Gastroesophageal sphincter (tissue), 4 donors: ENCODE results near the gene LRRC53. TPM values are rescaled to one million over a fixed set of nuclear protein-coding genes. Genes with fewer than 3 reads are reported as not detected.

Experiments used
- ATAC-seq: fragments of 150-250 bp; one replicate; pipeline ENCODE4 v1.9.1; 2016; ENCODE audit warnings: mild to moderate bottlenecking, moderate library complexity
- H3K27ac ChIP-seq, 4 donors: fragments of 200-600 bp; sonication (generic) in 3 of 4; 1 replicate in 3 of 4; 2 replicates in 1 of 4; pipeline ENCODE4 v1.5.1; 2016 to 2019
- H3K27me3 ChIP-seq: fragments of 200-600 bp; sonication (generic); one replicate; pipeline ENCODE4 v1.5.1; 2019
- H3K36me3 ChIP-seq, 2 donors: fragments of 200-600 bp; sonication (generic); one replicate each; pipeline ENCODE4 v1.5.1; 2019; ENCODE audit warnings: control low read depth in 1 of 2
- H3K4me1 ChIP-seq, 3 donors: fragments of 200-600 bp; sonication (generic); 1 replicate in 2 of 3; 2 replicates in 1 of 3; pipeline ENCODE4 v1.5.1; 2016 to 2019; ENCODE audit warnings: control low read depth in 2 of 3
- H3K4me3 ChIP-seq, 2 donors: fragments of 200-600 bp; sonication (generic); one replicate each; pipeline ENCODE4 v1.5.1; 2019; ENCODE audit warnings: mild to moderate bottlenecking in 1 of 2, moderate library complexity in 1 of 2
- H3K9me3 ChIP-seq, 3 donors: fragments of 200-600 bp; sonication (generic); one replicate each; pipeline ENCODE4 v1.5.1; 2017 to 2019; ENCODE audit warnings: control low read depth in 2 of 3
- EP300 ChIP-seq: sonication (generic); formaldehyde crosslinking; IDR thresholded peaks from one replicate; pipeline ENCODE4 v1.6.1; 2017; ENCODE audit warnings: antibody characterized with exemption, mild to moderate bottlenecking
- POLR2A ChIP-seq, 2 donors: fragments of 450-650 bp; IDR thresholded peaks; one replicate each; pipeline ENCODE4 v1.6.1; 2017; ENCODE audit warnings: antibody characterized with exemption in 2 of 2, mild to moderate bottlenecking in 2 of 2, moderate library complexity in 1 of 2
- POLR2AphosphoS5 ChIP-seq: sonication (generic); formaldehyde crosslinking; IDR thresholded peaks from one replicate; pipeline ENCODE4 v1.6.1; 2017; ENCODE audit warnings: antibody characterized with exemption
- WGBS, 2 donors: methylation state at CpG; one replicate each; pipeline ENCODE4 v1.1.5; 2018; ENCODE audit warnings: low coverage in 1 of 2; 5-methylcytosine and 5-hydroxymethylcytosine counted together
- total RNA-seq, 4 donors: library from RNA; depleted of rRNA; stranded (reverse); fragments of >200 nt; gene quantifications; one replicate each; pipeline ENCODE4 v1.1.0, GENCODE V29; 2016
- TF ChIP-seq, protein P1 (sequence below), 4 experiments: fragments of 200-600 bp in 2 of 4; fragments of 450-650 bp in 2 of 4; sonication (generic) in 1 of 4; IDR thresholded peaks; one replicate each; pipeline ENCODE4 v1.5.1; 2017 to 2019; ENCODE audit warnings: antibody characterized with exemption in 4 of 4, mild to moderate bottlenecking in 2 of 4, moderate library complexity in 2 of 4

Gene LRRC53
- total RNA-seq, 4 donors from 2014 or later = not detected

DNA sequence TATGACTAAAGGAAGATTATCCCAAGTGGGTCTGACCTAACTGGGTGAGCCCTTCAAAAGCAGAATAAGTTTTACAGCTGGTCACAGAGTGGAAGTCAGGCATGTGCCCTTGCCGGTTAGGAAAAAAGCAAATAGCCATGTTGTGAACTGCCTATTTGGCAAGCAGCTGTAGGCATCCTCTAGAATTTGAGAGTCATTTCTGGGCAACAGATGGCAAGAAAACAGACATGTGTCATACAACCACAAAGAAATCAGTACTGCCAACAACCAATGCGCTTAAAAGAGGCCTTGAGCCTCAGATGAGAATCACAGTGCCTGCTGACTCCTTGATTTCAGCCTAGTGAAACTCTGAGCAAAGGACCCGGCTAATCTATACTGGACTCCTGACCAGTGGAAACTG is 26.8 kb downstream of the LRRC53 start:
- ATAC-seq = no peak
- WGBS, 2 donors = 100% methylated on average over 1 to 2 of the region's 3 CpGs
- TF ChIP-seq POLR2A (IDR thresholded peaks at IDR 0.05) = no peak
- TF ChIP-seq, protein P1, sequence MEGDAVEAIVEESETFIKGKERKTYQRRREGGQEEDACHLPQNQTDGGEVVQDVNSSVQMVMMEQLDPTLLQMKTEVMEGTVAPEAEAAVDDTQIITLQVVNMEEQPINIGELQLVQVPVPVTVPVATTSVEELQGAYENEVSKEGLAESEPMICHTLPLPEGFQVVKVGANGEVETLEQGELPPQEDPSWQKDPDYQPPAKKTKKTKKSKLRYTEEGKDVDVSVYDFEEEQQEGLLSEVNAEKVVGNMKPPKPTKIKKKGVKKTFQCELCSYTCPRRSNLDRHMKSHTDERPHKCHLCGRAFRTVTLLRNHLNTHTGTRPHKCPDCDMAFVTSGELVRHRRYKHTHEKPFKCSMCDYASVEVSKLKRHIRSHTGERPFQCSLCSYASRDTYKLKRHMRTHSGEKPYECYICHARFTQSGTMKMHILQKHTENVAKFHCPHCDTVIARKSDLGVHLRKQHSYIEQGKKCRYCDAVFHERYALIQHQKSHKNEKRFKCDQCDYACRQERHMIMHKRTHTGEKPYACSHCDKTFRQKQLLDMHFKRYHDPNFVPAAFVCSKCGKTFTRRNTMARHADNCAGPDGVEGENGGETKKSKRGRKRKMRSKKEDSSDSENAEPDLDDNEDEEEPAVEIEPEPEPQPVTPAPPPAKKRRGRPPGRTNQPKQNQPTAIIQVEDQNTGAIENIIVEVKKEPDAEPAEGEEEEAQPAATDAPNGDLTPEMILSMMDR (IDR thresholded peaks at IDR 0.05) = no peak
- no peak for TF ChIP-seq POLR2AphosphoS5
- no peak for TF ChIP-seq EP300

DNA sequence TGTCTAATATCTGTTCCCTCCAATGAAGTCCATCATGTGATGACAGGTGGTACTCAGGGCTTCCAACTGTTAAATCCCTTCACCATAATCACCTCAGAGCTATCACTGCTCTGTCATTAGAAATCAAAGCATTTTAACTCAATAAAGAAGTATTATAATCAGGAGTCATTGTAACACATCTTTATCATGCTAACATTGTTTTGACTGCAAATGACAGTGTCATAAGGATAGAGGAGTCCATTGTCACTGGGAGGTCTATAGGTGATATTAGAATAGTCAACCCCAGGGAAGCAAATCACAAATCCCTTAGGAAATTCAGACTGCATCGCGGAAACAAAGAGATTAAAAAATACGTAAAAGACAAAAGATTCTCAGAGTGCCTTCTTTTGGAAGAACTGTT is 30.8 kb downstream of the LRRC53 start:
- 62 to 65% methylated on average over 3 of the region's 3 CpGs for WGBS, 2 donors
- no peak overlapping the region for H3K4me3 ChIP-seq
- TF ChIP-seq POLR2A (IDR thresholded peaks at IDR 0.05) = no peak
- no peak overlapping the region for H3K27ac ChIP-seq
- H3K27me3 ChIP-seq = no peaks in the 10 kb centered on the region
- no peaks in the 10 kb centered on the region for H3K9me3 ChIP-seq
- ATAC-seq = no peak
- no peaks in the 10 kb centered on the region for H3K4me1 ChIP-seq
- no peaks in the 10 kb centered on the region for H3K36me3 ChIP-seq

More for the DNA sequence above, 26.8 kb downstream of the LRRC53 start:
- Histone ChIP-seq H3K27me3 (no peaks in the 10 kb centered on the region), H3K4me1 (no peaks in the 10 kb centered on the region), H3K36me3 (no peaks in the 10 kb centered on the region), H3K27ac (no peak overlapping the region), H3K4me3 (no peak overlapping the region), H3K9me3 (no peaks in the 10 kb centered on the region)

DNA sequence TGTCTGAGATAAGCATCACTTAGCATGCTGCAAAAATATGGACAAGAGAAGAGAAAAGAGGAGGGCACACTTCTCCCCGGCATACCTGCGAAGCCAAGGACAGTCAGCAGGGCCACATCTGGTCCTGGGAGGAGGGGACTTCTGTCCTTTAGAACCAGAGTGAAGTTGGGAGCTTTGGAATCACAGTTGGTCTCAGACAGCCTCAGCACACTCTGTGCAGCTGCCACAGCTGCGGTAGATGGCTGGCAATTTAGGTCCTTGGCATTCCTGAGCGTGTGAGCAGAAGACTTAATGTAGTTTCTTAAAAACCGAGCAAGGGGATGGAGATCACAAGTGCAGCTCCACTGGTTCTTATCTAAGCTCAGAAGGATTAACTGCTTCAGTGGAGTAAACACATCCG is 32.3 kb downstream of the LRRC53 start:
- no peaks in the 10 kb centered on the region for H3K9me3 ChIP-seq
- H3K36me3 ChIP-seq = no peaks in the 10 kb centered on the region
- no peak overlapping the region for H3K27ac ChIP-seq
- WGBS, 2 donors = 58 to 91% methylated on average over 6 of the region's 6 CpGs
- no peak for ATAC-seq
- no peaks in the 10 kb centered on the region for H3K4me1 ChIP-seq
- no peak overlapping the region for H3K4me3 ChIP-seq
- H3K27me3 ChIP-seq = no peaks in the 10 kb centered on the region
- TF ChIP-seq POLR2A (IDR thresholded peaks at IDR 0.05) (no peak), EP300 (no peak), POLR2AphosphoS5 (no peak)
- TF ChIP-seq, protein P1 (IDR thresholded peaks at IDR 0.05) = no peak

- ATAC-seq = no peak
- Histone ChIP-seq H3K36me3 (no peaks in the 10 kb centered on the region), H3K27me3 (no peaks in the 10 kb centered on the region), H3K27ac (no peak overlapping the region), H3K9me3 (no peaks in the 10 kb centered on the region), H3K4me3 (no peak overlapping the region), H3K4me1 (no peaks in the 10 kb centered on the region)
- 74 to 76% methylated on average over 2 of the region's 2 CpGs for WGBS, 2 donors
- TF ChIP-seq POLR2AphosphoS5 = no peak
- TF ChIP-seq, protein P1 (IDR thresholded peaks at IDR 0.05) = no peak
Measured at GRCh38 chr1:74478979-74479378, 33.4 kb downstream of the LRRC53 start.

GRCh38 chr1:74474585-74474984 is 37.8 kb downstream of the LRRC53 start:
- H3K4me3 ChIP-seq = no peak overlapping the region
- H3K27ac ChIP-seq = no peak overlapping the region
- peaks cover 0 to 16% (median 2%) of the 10 kb centered on the region in 3 donors for H3K4me1 ChIP-seq
- no peaks in the 10 kb centered on the region for H3K9me3 ChIP-seq
- no peaks in the 10 kb centered on the region for H3K27me3 ChIP-seq
- no peak for ATAC-seq
- 42 to 55% methylated on average over 3 to 4 of the region's 6 CpGs for WGBS, 2 donors
- TF ChIP-seq, protein P1 (IDR thresholded peaks at IDR 0.05) = no peak
- no peak for TF ChIP-seq POLR2AphosphoS5
- TF ChIP-seq EP300 = no peak
- TF ChIP-seq POLR2A (IDR thresholded peaks at IDR 0.05) = no peak
- H3K36me3 ChIP-seq = no peaks in the 10 kb centered on the region
